SK-N-SH treated with all-trans-retinoic acid at 6 μM for 48 hours (cell line): Measurements from ENCODE around the gene ARHGAP30.

Source experiments
- ARNTL ChIP-seq: fragments of 450-650 bp; formaldehyde crosslinking; IDR thresholded peaks from 2 replicates; pipeline ENCODE4 v1.5.0; 2020; ENCODE audit warnings: low read depth, mild to moderate bottlenecking, moderate library complexity, borderline replicate concordance
- ZFP3 ChIP-seq: fragments of 250-450 bp; sonication (Bioruptor Pico); IDR thresholded peaks from 2 replicates; pipeline ENCODE4 v1.5.0; 2020; ENCODE audit warnings: mild to moderate bottlenecking, moderate library complexity
- ZNF565 ChIP-seq: fragments of 450-650 bp; formaldehyde crosslinking; conservative IDR thresholded peaks from 2 replicates; pipeline ENCODE4 v1.5.0; 2020; ENCODE audit warnings: low read depth, mild to moderate bottlenecking, moderate library complexity

DNA sequence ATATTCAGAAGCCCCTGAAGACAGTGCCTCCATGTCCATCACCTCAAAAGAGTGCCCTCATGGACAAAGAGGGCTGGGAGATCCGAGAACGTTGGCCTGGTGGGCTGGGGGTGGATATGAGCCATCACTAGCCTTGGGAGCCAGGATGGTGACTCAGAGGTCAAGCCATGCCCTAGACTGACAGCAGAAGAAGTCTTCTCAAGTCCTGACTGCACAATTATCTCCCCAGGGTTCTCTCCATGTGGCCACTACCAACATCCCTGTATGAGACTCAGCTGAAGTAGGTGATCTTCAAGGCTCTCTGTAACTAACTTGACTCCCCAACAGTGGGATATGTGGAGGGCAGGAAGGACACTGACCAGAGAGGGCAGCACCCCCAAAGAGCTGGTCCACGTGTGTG lies 16.8 kb downstream of the ARHGAP30 start:
- no peak for TF ChIP-seq ZNF565
- TF ChIP-seq ZFP3: no peak
- TF ChIP-seq ARNTL (CRISPR knock-in tag): no peak
